ENCODE results near the gene CEP76.

- TF ChIP-seq BACH2 (CRISPR knock-in tag; IDR thresholded peaks at IDR 0.05; ENCODE audit: borderline replicate concordance) (no peak), PATZ1 (CRISPR knock-in tag; IDR thresholded peaks at IDR 0.05; ENCODE audit: borderline replicate concordance) (no peak), ZFP3 (CRISPR knock-in tag; IDR thresholded peaks at IDR 0.05) (no peak), ZNF565 (CRISPR knock-in tag; conservative IDR thresholded peaks at IDR 0.05; ENCODE audit: low read depth) (no peak), ARNTL (CRISPR knock-in tag; IDR thresholded peaks at IDR 0.05; ENCODE audit: borderline replicate concordance, low read depth) (no peak), GLIS3 (CRISPR knock-in tag; IDR thresholded peaks at IDR 0.05) (no peak), ZC3H10 (CRISPR knock-in tag; IDR thresholded peaks at IDR 0.05) (no peak), POU6F1 (CRISPR knock-in tag; IDR thresholded peaks at IDR 0.05; ENCODE audit: borderline replicate concordance, low read depth) (no peak), TSHZ2 (CRISPR knock-in tag; IDR thresholded peaks at IDR 0.05) (no peak), TCF4 (CRISPR knock-in tag; IDR thresholded peaks at IDR 0.05; ENCODE audit: borderline replicate concordance) (no peak), CREB5 (CRISPR knock-in tag; IDR thresholded peaks at IDR 0.05; ENCODE audit: low read depth) (no peak)
These were observed 54.8 kb downstream of the CEP76 start for GRCh38 chr18:12647773-12648172.

Data from SK-N-SH treated with all-trans-retinoic acid at 6 μM for 48 hours (cell line).